CD4-positive, alpha-beta T cell treated with Interleukin-2 at 100 ng/mL for 4 hours (primary cell): ENCODE results near the gene NBPF9.
A peak's percentile ranks its signal among the peaks of the same experiment; 100 is the strongest.
"Not testable (repeated sequence)": the region's sequence is repeated elsewhere in the genome, so short reads cannot be mapped to it uniquely, and the experiment has no call there.

Source experiments
- DNase-seq: peaks from one replicate; pipeline ENCODE4 v3.0.0-alpha.2; 2020; ENCODE audit warnings: low spot score

NBPF9 gene, protein sequence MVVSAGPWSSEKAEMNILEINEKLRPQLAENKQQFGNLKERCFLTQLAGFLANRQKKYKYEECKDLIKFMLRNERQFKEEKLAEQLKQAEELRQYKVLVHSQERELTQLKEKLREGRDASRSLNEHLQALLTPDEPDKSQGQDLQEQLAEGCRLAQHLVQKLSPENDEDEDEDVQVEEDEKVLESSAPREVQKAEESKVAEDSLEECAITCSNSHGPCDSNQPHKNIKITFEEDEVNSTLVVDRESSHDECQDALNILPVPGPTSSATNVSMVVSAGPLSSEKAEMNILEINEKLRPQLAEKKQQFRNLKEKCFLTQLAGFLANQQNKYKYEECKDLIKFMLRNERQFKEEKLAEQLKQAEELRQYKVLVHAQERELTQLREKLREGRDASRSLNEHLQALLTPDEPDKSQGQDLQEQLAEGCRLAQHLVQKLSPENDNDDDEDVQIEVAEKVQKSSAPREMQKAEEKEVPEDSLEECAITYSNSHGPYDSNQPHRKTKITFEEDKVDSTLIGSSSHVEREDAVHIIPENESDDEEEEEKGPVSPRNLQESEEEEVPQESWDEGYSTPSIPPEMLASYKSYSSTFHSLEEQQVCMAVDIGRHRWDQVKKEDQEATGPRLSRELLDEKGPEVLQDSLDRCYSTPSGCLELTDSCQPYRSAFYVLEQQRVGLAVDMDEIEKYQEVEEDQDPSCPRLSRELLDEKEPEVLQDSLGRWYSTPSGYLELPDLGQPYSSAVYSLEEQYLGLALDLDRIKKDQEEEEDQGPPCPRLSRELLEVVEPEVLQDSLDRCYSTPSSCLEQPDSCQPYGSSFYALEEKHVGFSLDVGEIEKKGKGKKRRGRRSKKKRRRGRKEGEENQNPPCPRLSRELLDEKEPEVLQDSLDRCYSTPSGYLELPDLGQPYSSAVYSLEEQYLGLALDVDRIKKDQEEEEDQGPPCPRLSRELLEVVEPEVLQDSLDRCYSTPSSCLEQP (N-terminal part only)

DNA sequence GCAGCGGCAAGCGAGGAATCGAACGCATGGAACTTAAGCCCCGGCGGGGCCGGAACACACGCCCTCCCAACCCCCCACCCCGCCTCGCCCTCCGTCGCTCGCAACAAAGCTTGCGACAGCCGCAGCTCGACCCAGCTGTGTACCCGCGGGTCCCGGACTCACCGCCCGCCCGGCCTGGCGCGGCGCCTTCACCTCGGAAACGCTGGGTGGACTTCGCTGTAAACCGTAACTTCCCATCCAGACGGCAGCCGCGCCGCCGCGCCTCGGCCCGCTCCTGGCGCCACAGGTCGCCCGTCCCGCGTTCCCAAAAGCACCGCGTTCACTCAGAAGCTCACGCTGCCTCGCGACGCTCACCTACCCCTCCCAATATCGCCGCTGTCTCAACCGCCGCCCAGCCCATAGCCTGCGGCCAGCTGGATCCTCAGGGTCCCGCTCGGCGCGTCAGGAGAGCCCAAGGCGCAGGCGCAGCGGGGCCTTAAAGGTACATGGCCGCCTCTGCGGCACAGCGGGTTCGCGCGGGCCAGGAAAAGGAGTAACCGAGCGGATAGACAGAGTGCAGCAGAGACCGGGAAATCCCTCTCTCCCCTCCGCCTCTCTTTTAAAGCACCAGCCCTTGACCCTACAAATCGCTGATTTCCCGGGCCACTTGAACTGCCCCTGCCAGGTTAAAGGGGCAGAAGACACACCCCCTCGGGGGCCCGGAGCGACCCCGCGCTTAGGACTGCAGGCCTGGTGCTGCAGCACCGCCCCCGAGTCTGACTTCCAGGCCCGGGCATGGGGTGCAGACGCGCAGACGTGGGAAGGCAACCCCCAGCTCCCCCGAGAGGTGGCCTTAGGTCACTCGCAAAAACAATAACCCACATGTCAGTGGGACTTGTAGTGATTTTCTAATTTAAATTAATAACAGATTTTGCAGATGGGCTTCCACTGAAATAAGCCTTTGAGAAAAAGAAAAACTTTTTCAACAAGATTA, at the start of gene NBPF9:
NBPF9 (minus strand) TSS at position 443 of the 973 bp plus-strand sequence. CDS start 21,412 bp downstream, outside the sequence.
- DNase-seq, result peak; percentile 41

DNA sequence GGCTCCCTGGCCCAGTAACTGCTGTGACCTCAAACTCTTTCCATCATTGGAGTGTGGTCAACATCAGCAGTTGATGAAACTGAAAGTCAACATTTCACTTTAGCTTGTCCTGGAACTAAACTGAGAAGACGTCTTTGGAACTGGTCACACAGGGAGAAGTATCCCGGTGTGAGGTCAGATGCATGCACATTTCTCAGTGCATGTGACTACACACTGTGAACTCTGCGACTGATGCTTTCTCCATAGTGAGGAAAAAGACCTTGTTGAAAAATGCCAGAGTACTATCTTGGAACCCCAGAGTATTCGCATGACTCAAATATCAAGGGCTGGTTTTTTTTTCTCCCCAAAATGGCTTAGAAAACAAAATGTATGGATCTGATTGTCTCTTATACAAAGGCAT, 46.6 kb upstream of the NBPF9 start:
- DNase-seq, result not testable (repeated sequence)

DNA sequence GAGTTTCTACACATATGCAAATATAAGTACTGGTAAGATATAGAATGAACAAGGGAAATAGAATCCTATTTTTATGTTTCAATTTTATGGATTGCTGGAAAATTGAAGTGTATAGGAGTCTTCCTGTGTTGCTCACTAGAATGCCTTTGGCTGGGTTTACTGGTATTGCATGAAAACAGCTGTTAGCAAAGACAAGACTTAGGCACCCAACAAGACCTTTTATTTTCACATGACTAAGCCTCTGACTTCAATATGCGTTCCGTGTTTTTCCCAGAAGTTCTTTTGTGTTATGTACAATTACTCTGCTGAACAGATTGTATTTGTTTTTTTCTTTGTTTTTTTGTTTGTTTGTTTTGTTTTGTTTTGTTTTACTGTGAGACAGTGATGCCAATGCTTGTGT, 34.2 kb upstream of the NBPF9 start:
- DNase-seq, result not testable (repeated sequence)

DNA sequence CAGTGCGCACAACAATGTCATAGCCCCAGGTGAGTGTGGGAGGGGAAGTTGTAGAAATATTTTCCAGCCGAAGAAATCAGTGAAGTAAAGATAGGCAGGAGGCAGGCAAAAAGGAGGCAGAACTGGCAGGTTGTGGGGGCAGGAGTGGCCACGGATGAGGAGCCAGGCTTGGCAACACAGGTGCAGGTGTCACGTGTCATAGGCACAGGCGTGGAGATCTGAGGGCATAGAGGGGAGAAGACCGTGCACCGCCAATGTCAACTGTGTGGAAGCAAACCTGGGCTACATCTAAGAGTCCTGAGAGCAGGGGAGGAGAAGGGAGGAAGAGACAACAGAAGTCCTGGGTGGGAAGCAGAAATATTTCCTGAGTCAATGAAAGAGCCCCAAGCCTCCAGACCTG, 27.6 kb upstream of the NBPF9 start:
- DNase-seq, result not testable (repeated sequence)

DNA sequence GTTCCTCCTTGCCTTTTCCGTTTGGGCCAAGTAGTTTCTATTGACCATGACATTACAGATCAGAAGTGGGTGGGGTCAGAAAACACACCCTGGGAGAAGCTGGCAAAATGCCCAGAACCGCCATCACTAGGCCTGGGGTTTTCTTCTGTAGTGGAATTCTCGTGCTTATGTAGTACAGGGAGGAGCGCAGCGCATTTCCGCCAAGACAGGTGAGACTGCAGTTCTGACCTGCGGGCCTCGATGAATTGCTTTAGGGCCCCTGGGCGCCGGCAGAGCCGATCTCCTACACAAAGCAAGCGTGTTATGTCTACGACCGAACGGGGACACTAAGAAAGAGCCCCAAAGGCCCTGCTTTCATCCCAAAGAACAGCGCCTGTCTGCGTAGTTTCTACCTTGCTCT, 25.9 kb upstream of the NBPF9 start:
- DNase-seq, result not testable (repeated sequence)

DNA sequence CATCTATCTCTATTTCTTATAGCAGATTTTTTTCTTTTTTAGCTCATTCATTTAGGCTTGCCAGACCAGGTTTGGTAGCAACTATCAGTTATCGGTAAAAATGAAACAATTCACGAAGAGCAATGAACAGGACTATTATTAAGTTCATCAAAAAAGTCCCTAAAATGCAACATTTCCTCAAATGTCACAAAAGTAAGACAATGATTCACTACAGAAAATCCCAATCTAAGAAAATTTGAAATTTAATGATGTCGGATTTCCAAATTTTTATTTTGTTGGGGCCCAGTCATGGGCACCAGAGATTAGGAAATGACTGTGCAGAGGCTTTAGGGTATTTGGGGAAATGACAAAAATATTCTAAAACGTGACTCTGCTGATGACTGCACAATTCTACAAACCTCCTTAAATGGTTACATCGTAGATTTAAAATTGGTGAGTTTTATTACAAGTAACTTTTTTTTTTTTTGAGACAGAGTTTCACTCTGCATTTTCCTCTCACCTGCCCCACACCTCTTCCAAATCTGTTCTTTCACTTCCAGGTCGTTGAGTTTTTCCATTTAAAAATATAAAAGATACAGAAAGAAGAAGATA, 23.3 kb upstream of the NBPF9 start:
- not testable (repeated sequence) for DNase-seq

DNA sequence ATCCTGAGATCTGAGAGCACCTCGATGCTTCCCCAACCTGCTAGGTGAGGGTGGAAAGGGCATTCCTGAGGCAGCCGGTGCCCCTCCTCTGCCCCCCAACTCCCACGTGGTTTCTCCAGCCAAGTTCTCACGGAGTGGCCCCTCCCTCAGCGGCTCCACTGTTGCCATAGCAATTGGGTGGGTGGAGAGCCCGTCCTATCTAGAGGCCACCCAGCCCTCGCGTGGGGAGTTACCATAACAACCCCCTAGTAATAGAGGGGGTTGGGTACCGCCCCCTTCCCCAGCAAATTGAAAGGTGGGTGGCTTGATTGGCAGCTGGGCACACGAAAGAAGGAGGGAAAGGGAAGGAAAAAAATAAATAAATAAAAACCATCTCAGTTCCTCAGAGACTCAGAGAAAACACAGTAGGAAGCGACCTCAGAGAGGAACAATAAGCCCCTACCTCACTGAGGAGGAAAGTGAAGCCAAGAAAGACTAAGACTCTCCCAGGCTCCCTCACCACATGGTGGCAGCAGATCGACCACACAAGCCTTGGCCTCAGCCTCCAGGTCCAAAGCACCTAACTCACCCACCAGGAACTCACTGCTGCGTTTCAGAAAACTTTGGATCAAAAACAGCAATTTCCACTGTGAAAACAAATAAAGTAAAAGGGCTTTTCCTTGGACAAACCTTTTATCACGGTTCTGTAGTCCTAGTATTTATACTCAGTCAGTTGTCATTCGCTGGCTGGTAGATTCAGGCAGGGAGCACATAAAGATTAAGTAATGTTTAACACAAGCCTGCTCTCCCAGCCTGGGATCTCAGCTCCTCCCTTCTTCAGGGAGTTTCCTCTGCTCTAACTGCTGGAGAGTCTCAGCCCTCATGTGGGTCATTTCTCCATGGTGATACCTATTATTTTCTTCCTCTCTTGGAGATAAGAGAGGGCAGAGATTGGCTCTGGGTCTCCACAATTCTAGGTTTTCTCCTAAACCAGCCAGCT, 20.9 kb upstream of the NBPF9 start:
- DNase-seq, result not testable (repeated sequence)

DNA sequence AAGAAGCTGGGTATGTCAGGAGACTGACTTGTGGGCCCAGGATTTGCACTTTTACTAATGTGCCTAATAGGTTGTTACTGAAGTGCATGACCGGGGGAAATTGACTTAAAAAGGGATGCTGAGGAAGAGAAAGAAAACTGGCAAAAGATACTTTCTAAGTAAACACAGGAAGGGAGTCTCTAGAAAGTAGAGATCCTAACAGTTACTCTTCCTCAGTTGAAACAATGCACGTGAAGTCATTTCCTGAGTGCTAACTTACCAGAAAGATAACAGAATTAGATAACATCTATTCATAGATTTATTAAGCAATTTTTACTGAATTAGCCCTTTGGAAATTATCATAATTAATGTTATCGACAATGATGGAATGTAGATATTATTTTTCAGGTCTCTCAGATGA, 9.5 kb upstream of the NBPF9 start:
- DNase-seq, result not testable (repeated sequence)

DNA sequence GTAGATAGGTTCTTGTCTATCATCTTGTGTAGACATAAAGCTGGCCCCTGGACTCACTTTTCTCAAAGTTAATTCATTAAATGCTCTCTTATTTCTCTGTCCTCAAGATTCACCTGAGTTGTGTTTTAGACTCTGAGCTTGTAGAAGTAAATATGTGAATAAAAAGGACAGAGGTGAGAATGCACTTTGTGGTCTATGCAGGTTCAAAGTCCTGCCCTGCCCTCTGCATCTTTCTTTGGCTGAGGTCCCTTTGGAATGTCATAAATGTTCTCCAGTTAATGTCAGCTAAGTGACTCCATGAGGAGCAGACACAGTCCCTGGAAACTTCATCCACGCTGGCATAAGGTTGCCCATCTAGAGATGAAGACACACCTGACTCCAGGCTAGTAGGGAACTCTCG, 7.0 kb upstream of the NBPF9 start:
- DNase-seq, result not testable (repeated sequence)

DNA sequence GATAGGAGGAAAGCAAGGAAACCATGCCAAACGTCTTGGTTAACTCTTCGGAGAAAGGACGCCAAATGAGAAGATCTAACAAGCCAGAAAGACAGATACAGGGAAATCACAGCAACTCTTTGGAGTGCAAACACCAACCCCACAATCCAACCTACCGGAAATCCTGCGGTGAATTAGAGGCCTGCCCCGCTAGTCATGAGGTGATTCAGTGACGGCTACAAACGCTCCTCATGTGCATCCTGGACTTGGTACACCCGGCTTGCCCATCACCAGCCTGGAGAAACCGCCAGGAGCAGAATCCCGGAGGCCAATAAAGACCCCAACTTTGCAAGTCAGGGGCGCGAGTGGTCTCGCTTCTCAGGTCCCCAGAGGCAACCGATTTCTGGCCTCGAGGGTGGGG, 777 bp downstream of the NBPF9 start:
- DNase-seq, result peak; percentile 43

DNA sequence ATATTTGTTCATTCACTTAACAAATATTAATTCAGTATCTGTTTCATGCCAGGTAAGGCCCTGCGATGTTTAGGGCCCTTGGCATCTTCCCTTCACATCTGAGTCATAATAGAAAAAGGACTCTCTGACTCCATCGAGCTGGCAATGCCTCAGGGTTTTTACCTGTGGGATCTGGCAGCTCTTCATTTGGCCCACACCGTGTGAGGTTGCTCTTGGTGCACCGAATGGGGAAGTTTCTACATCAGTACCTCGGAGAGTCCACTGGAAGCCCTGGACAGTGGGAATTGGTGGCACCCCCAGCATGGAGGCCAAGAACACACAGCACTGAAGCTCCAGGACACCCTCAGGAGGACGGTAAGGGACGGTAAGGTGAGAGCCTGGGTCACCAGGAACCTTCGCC, 5.1 kb downstream of the NBPF9 start:
- not testable (repeated sequence) for DNase-seq

DNA sequence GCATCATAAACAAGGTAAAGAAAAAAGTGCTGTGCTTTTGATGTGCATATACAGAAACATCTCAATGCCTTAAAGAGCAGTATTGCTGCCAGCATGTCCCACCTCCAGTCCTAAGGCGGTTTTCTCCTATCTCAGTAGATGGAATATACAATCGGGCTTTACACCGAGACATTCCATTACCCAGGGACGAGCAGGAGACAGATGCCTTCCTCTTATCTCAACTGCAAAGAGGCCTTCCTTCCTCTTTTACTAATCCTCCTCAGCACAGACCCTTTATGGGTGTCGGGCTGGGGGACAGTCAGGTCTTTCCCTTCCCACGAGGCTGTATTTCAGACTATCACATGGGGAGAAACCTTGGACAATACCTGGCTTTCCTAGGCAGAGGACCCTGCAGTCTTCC, 10.2 kb downstream of the NBPF9 start:
- not testable (repeated sequence) for DNase-seq

DNA sequence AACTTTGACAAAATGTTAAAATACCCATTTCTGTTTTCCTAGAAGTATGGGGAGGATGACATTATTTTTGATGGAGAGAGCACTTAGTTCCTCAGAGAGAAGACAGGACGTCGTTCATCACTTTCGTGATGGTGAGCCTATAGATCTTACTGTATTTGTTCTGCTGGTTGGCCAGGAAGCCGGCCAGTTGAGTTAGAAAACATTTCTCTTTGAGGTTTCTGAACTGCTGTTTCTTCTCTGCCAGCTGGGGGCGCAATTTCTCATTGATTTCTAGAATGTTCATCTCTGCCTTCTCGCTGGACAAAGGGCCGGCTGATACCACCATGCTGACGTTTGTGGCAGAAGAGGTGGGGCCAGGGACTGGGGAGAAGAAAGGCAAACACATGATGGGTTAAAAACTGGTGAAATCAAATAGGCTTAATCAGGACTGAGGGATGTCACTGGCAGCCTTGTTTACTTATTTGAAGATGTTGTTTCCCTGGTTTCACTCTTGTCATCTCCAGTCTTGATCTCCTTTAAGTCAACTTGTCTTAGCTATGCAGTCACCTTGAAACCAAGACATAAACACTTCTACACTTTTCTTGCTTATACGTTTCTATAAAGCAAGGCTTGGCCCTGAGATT, 27.7 kb downstream of the NBPF9 start:
- not testable (repeated sequence) for DNase-seq

DNA sequence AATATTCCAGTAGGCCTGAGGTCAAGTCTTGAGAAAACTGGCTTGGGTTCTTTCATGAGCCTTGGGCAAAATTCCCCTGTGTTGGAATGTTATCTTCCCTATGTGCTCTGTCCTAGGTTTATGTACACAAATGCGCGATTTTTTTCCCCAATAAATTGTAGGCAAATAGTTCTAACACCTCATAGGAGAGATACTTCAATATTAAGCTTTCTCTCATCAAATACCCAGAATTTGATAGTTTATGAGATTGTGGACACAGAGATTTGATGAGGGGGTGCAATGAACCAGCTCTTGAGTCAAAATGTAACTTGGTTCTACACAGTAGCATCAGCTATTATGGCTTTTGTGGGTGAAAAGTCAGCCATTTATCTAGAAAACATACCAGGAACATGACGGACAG, 38.7 kb downstream of the NBPF9 start:
- DNase-seq, result not testable (repeated sequence)

DNA sequence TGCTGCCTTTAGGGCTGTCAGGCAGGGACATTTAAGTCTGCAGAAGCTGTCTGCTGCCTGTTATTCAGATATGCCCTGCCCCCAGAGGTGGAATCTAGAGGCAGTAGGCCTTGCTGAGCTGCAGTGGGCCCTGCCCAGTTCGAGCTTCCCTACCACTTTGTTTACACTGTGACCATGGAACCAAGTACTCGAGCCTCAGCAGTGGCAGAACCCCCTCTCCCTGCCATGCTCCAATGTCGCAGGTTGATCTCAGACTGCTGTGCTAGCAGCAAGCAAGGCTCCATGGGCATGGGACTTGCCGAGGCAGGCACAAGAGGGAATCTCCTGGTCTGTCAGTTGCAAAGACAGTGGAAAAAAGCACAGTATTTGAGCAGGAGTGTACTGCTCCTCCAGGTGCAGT, 60.3 kb downstream of the NBPF9 start:
- DNase-seq, result not testable (repeated sequence)

DNA sequence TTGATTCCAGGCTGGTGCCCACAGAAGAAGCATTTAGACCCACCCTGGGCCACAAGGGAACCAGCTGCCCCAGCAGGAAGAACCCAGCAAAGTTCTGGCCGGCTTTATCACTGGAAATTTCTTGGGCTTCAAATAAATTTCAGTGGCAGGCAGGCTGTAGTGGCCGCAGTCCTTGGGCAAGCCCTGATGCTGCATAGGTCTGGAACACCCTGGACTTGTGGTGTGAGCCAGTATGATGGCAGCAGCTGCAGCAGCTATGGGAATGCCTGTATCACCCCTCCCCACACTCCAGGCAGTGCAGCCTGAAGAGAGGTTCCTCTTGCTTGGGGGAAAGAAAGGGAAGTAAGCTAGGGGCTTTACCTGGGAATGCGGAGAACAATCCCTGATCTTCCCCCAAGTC, 69.4 kb downstream of the NBPF9 start:
- DNase-seq, result not testable (repeated sequence)

DNA sequence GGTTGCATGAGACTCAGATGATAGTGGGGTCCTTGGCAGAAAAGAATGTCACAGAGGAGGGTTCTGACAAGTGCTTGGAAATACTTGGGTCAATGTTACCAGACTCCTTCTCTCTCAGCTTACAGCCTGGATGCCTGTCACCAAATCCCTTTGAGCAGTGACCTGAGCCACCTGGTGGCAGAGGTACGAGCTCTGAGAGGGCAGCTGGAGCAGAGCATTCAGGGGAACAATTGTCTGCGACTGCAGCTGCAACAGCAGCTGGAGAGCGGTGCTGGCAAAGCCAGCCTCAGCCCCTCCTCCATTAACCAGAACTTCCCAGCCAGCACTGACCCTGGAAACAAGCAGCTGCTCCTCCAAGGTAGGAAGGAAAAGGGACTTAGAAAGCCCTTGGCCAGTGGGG, 79.0 kb downstream of the NBPF9 start:
- DNase-seq, result not testable (repeated sequence)

DNA sequence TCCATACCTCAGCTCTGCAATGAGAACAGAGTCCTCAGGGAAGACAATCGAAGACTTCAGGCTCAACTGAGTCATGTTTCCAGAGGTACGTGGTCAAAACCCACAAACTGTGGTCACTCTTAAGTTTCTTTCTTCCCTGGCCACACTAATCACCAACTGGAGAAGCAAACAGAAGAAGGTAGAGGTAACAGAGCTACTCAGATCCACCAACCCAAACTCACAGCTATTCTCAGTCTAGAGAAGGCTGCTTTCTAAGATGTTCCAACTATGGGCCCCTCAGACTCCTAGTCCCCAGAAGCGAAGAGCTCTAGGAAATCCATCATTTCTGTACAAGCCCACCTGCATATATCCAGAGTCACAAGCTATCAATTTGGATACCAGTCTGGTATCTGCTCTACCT, 84.8 kb downstream of the NBPF9 start:
- not testable (repeated sequence) for DNase-seq

DNA sequence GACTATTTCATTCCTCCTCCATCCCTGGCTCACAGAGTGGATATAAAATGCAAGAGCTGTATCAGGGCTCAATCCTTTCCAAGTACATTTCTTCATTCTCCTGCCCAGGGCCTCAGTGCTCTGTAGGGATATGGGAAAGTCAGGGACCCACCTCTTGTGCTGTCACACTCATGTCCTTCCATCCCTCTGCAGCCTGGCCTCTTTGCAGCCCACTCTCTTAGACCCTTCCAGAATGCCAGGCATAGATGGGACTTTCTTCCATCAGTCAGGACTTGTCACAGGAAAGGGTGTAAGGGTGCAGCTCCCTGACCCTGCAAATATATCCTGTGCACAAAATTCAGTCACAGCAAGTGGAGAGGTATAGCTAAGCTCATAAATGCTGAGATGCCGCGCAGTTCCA, 86.7 kb downstream of the NBPF9 start:
- not testable (repeated sequence) for DNase-seq
